H1 (cell line): ENCODE data around the gene RGS13.

ENCODE experiments used
- CHD2 ChIP-seq: IDR thresholded peaks from 2 replicates; pipeline ENCODE4 v1.6.1; 2012; ENCODE audit warnings: low read length, improper control_type of control experiment
- CREB1 ChIP-seq: IDR thresholded peaks from 2 replicates; pipeline ENCODE4 v1.6.1; 2012; ENCODE audit warnings: inconsistent platforms
- EGR1 ChIP-seq: IDR thresholded peaks from 2 replicates; pipeline ENCODE4 v1.6.1; 2011; ENCODE audit warnings: low read depth, low read length, borderline replicate concordance
- GABPA ChIP-seq: IDR thresholded peaks from 2 replicates; pipeline ENCODE4 v1.6.1; 2011; ENCODE audit warnings: mild to moderate bottlenecking, low read length, moderate library complexity, borderline replicate concordance; ENCODE audit not compliant: insufficient read depth
- GTF2F1 ChIP-seq: IDR thresholded peaks from 2 replicates; pipeline ENCODE4 v1.6.1; 2012; ENCODE audit warnings: low read depth, low read length, improper control_type of control experiment, borderline replicate concordance
- POLR2A ChIP-seq, 2 experiments: IDR thresholded peaks; 1 replicate in 1 of 2; 2 replicates in 1 of 2; pipeline ENCODE4 v1.6.1; 2011; ENCODE audit warnings: low read depth in 2 of 2, low read length in 2 of 2, mild to moderate bottlenecking in 2 of 2; ENCODE audit errors: control extremely low read depth in 1 of 2
- POLR2AphosphoS5 ChIP-seq: IDR thresholded peaks from 2 replicates; pipeline ENCODE4 v1.6.1; 2011; ENCODE audit warnings: low read depth, low read length
- POU5F1 ChIP-seq: IDR thresholded peaks from 2 replicates; pipeline ENCODE4 v1.6.1; 2011; ENCODE audit warnings: low read depth, mild to moderate bottlenecking, low read length, moderate library complexity
- RAD21 ChIP-seq, 2 experiments: IDR thresholded peaks in 1 of 2; conservative IDR thresholded peaks in 1 of 2; 2 replicates each; pipeline ENCODE4 v1.6.1; 2011; ENCODE audit warnings: low read depth in 2 of 2, low read length in 2 of 2, improper control_type of control experiment in 1 of 2, inconsistent platforms in 1 of 2, mild to moderate bottlenecking in 1 of 2, moderate library complexity in 1 of 2
- SAP30 ChIP-seq: fragments of 300-600 bp; sonication (generic); IDR thresholded peaks from 2 replicates; pipeline ENCODE4 v1.7.1; 2012; ENCODE audit warnings: low read length, moderate library complexity, mild to moderate bottlenecking, inconsistent platforms; ENCODE audit not compliant: insufficient read depth, insufficient replicate concordance
- SP1 ChIP-seq: IDR thresholded peaks from 2 replicates; pipeline ENCODE4 v1.6.1; 2011; ENCODE audit warnings: low read depth, low read length
- TF ChIP-seq, protein P1 (sequence below): IDR thresholded peaks from 2 replicates; pipeline ENCODE4 v1.6.1; 2012; ENCODE audit warnings: inconsistent platforms
- TF ChIP-seq, protein P2 (sequence below), 3 experiments: IDR thresholded peaks; 1 replicate in 2 of 3; 2 replicates in 1 of 3; pipeline versions ENCODE4 v1.5.1 to v1.6.1; 2011; ENCODE audit warnings: low read length in 3 of 3, mild to moderate bottlenecking in 3 of 3, inconsistent platforms in 2 of 3, low read depth in 1 of 3, moderate library complexity in 1 of 3; ENCODE audit not compliant: insufficient read depth in 1 of 3; ENCODE audit errors: control extremely low read depth in 1 of 3
- TF ChIP-seq, protein P3 (sequence below): IDR thresholded peaks from 2 replicates; pipeline ENCODE4 v1.6.1; 2011; ENCODE audit warnings: low read length, improper control_type of control experiment

DNA sequence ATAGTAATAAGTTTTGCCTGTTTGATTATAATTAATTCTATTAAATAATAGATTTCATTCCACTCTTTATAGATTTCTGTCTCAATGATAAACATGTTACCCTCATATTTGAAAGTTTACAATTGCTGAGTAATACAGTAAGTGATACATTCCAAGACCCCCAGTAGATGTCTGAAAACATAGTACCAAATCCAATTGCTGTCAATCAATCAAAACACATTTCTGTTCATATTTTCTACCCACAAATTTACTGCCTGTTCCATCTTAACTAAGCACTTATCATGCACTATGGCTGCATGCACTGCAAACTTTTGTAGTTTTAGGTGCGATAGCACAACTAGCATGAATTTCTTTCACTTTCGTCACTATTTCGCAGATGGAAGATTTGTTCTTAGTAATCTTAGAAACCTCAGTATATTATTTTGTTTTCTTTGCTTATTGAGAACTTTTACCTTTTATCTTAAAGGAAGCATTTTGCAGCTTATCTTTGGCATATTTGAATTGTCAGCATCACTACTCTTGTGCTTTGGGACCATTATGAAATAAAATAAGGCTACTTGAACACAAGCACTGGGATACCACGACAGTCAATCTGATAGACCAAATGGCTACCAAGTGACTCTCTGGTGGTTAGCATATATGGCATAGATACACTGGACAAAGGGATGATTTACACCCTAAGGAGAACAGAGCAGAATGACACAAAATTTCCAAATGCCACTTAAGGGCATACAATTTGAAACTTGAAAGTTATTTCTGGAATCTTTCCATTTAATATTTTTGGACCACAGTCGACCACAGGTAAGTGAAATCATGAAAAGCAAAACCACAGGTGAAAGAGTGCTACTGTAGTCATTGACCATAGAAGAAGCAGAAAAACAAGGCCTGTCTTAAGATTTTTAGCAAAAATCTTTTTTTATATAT lies 67.6 kb downstream of the RGS13 start:
- TF ChIP-seq GTF2F1 (no peak), GABPA (no peak), RAD21 (IDR thresholded peaks at IDR 0.05 in 1 of 2, conservative IDR thresholded peaks at IDR 0.05 in 1 of 2; ENCODE audit: low read depth in 2 of 2, low read length in 2 of 2) (no peak), POU5F1 (no peak), SP1 (no peak), POLR2AphosphoS5 (no peak), SAP30 (no peak), CHD2 (no peak), CREB1 (no peak), POLR2A (IDR thresholded peaks at IDR 0.05; ENCODE audit: control extremely low read depth in 1 of 2, low read depth in 2 of 2, low read length in 2 of 2) (no peak), EGR1 (no peak)
- TF ChIP-seq, protein P1, sequence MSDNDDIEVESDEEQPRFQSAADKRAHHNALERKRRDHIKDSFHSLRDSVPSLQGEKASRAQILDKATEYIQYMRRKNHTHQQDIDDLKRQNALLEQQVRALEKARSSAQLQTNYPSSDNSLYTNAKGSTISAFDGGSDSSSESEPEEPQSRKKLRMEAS = no peak
- TF ChIP-seq, protein P2, sequence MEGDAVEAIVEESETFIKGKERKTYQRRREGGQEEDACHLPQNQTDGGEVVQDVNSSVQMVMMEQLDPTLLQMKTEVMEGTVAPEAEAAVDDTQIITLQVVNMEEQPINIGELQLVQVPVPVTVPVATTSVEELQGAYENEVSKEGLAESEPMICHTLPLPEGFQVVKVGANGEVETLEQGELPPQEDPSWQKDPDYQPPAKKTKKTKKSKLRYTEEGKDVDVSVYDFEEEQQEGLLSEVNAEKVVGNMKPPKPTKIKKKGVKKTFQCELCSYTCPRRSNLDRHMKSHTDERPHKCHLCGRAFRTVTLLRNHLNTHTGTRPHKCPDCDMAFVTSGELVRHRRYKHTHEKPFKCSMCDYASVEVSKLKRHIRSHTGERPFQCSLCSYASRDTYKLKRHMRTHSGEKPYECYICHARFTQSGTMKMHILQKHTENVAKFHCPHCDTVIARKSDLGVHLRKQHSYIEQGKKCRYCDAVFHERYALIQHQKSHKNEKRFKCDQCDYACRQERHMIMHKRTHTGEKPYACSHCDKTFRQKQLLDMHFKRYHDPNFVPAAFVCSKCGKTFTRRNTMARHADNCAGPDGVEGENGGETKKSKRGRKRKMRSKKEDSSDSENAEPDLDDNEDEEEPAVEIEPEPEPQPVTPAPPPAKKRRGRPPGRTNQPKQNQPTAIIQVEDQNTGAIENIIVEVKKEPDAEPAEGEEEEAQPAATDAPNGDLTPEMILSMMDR (IDR thresholded peaks at IDR 0.05; ENCODE audit: control extremely low read depth in 1 of 3, insufficient read depth in 1 of 3, low read depth in 1 of 3, low read length in 3 of 3) = no peak
- TF ChIP-seq, protein P3, sequence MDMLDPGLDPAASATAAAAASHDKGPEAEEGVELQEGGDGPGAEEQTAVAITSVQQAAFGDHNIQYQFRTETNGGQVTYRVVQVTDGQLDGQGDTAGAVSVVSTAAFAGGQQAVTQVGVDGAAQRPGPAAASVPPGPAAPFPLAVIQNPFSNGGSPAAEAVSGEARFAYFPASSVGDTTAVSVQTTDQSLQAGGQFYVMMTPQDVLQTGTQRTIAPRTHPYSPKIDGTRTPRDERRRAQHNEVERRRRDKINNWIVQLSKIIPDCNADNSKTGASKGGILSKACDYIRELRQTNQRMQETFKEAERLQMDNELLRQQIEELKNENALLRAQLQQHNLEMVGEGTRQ = no peak
